Measurements from ENCODE around the gene FRMPD1. TPM values are rescaled to one million over a fixed set of nuclear protein-coding genes. Genes with fewer than 3 reads are reported as not detected.

FRMPD1 gene
- total RNA-seq, 1 experiment from 2014 or later = 0.26 TPM

DNA sequence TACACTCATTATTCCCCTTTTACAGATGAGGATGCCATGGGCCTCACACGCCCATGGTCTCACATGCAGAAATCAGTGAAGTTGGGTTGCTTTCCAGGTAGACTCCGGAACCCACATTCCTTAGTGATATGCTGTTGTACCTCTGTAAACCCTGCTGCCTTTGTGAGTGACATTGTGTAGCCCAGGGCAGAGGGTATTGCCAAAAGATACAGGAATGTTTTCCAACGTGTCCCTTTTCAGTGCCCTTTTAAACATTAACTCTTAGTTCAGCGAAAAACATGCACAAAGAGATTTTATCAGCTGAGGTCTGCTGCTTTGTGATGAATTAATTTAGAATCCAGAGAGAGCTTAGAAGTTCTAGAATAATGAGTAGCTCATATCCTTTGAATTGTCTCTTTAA is 64.5 kb downstream of the FRMPD1 start (continued):
- TF ChIP-seq, protein P1, sequence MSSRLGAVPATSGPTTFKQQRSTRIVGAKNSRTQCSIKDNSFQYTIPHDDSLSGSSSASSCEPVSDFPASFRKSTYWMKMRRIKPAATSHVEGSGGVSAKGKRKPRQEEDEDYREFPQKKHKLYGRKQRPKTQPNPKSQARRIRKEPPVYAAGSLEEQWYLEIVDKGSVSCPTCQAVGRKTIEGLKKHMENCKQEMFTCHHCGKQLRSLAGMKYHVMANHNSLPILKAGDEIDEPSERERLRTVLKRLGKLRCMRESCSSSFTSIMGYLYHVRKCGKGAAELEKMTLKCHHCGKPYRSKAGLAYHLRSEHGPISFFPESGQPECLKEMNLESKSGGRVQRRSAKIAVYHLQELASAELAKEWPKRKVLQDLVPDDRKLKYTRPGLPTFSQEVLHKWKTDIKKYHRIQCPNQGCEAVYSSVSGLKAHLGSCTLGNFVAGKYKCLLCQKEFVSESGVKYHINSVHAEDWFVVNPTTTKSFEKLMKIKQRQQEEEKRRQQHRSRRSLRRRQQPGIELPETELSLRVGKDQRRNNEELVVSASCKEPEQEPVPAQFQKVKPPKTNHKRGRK (CRISPR knock-in tag; IDR thresholded peaks at IDR 0.05; ENCODE audit: borderline replicate concordance) = no peak
- no peak for TF ChIP-seq SMAD4 (CRISPR knock-in tag; IDR thresholded peaks at IDR 0.05)
- TF ChIP-seq NFE2L1 (CRISPR knock-in tag; IDR thresholded peaks at IDR 0.05) = no peak
- TF ChIP-seq, protein P2, sequence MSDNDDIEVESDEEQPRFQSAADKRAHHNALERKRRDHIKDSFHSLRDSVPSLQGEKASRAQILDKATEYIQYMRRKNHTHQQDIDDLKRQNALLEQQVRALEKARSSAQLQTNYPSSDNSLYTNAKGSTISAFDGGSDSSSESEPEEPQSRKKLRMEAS (CRISPR knock-in tag; IDR thresholded peaks at IDR 0.05) = no peak
- TF ChIP-seq ESRRA (CRISPR knock-in tag; IDR thresholded peaks at IDR 0.05; ENCODE audit: borderline replicate concordance) = no peak
- TF ChIP-seq ETV6 (CRISPR knock-in tag; IDR thresholded peaks at IDR 0.05) = no peak
- TF ChIP-seq FOXK1 (CRISPR knock-in tag; IDR thresholded peaks at IDR 0.05) = no peak

DNA sequence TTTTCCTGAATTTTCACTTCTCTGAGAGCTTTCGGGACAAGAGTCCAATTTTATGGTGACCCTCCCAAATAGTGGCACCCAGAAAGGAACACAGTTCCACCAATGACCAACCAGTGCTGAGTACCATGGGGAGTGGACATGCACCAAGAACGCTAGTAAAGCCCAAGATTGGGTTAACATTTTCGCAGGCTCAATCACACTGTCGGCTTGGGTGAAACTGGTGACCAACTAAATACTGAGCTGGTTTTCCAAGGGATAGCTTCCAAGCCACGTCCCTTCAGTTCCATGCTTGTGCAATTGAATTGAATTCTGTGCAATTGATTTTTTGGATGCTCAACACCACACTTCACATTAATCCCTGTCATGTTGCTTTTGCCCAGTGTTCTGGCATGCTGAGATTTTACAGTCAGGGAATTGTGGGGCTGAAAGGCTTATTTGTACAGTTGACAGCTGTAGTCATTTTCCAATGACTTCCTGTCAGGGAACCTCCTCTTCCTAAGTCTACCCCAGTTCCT is 65.3 kb downstream of the FRMPD1 start:
- CTCF ChIA-PET = interaction anchor here (1.1 kb wide), 1 partner anchor 48 kb away, joined by 3 read pairs; no protein-coding TSS in a partner anchor
- no peak overlapping the region for H3K4me3 Mint-ChIP-seq

DNA sequence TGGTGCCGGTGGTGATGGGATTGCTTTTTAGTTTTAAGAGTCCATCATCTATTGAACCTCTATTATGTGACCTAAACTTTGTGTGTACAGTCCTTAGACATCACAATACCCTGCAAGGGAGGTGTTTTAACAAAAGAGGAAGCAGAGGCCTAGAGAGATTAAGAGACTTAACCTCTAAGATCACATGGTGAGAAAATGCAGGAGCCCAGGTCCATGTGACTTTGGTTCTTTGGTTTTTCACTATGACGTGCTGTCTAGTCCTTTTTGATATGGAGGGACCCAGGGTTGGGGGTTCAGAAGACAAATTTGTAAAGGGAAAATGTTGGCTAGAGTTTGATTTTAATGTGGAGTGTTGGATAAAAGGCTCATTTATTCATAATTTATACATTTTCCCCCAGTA is 68.8 kb downstream of the FRMPD1 start:
- H3K4me3 Mint-ChIP-seq = no peak overlapping the region
- H3K36me3 Mint-ChIP-seq = no peaks in the 10 kb centered on the region
- DNase-seq (ENCODE audit: low spot score) (no peak), ATAC-seq (no peak)
- POLR2A ChIA-PET = no interaction called here
- no peaks in the 10 kb centered on the region for H3K4me1 Mint-ChIP-seq
- CTCF ChIA-PET = no interaction called here
- no peaks in the 10 kb centered on the region for H3K27me3 Mint-ChIP-seq (ENCODE audit: low read depth)
- no peak overlapping the region for H3K27ac Mint-ChIP-seq
- H3K9me3 Mint-ChIP-seq = no peaks in the 10 kb centered on the region
- TF ChIP-seq NFE2L1 (CRISPR knock-in tag; IDR thresholded peaks at IDR 0.05) (no peak), GRHL2 (CRISPR knock-in tag; IDR thresholded peaks at IDR 0.05; ENCODE audit: insufficient replicate concordance, severe bottlenecking) (no peak), ZNF317 (CRISPR knock-in tag; IDR thresholded peaks at IDR 0.05; ENCODE audit: borderline replicate concordance, low read depth) (no peak), TEAD4 (CRISPR knock-in tag; IDR thresholded peaks at IDR 0.05) (no peak), TCF7 (CRISPR knock-in tag; IDR thresholded peaks at IDR 0.05; ENCODE audit: low read depth) (no peak), EMX1 (CRISPR knock-in tag; IDR thresholded peaks at IDR 0.05) (no peak), ZNF416 (CRISPR knock-in tag; IDR thresholded peaks at IDR 0.05) (no peak), JAZF1 (CRISPR knock-in tag; IDR thresholded peaks at IDR 0.05) (no peak)
- TF ChIP-seq, protein P3, sequence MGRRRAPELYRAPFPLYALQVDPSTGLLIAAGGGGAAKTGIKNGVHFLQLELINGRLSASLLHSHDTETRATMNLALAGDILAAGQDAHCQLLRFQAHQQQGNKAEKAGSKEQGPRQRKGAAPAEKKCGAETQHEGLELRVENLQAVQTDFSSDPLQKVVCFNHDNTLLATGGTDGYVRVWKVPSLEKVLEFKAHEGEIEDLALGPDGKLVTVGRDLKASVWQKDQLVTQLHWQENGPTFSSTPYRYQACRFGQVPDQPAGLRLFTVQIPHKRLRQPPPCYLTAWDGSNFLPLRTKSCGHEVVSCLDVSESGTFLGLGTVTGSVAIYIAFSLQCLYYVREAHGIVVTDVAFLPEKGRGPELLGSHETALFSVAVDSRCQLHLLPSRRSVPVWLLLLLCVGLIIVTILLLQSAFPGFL (CRISPR knock-in tag; IDR thresholded peaks at IDR 0.05; ENCODE audit: borderline replicate concordance) = no peak
- TF ChIP-seq, protein P1 (CRISPR knock-in tag; IDR thresholded peaks at IDR 0.05; ENCODE audit: borderline replicate concordance) = no peak
- TF ChIP-seq, protein P4, sequence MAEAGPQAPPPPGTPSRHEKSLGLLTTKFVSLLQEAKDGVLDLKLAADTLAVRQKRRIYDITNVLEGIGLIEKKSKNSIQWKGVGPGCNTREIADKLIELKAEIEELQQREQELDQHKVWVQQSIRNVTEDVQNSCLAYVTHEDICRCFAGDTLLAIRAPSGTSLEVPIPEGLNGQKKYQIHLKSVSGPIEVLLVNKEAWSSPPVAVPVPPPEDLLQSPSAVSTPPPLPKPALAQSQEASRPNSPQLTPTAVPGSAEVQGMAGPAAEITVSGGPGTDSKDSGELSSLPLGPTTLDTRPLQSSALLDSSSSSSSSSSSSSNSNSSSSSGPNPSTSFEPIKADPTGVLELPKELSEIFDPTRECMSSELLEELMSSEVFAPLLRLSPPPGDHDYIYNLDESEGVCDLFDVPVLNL (CRISPR knock-in tag; IDR thresholded peaks at IDR 0.05; ENCODE audit: borderline replicate concordance, low read depth) = no peak

More for the DNA sequence above, 65.3 kb downstream of the FRMPD1 start:
- POLR2A ChIA-PET = interaction anchor here (0.8 kb wide), 1 partner anchor 9 kb away, joined by 3 read pairs; no protein-coding TSS in a partner anchor
- no peaks in the 10 kb centered on the region; the same call in 1 of the 2 replicates for H3K27me3 Mint-ChIP-seq (ENCODE audit: low read depth)
- no peaks in the 10 kb centered on the region for H3K9me3 Mint-ChIP-seq
- ATAC-seq (no peak), DNase-seq (ENCODE audit: low spot score) (no peak)
- no peak overlapping the region for H3K27ac Mint-ChIP-seq
- TF ChIP-seq EMX1 (CRISPR knock-in tag; IDR thresholded peaks at IDR 0.05) = no peak
- TF ChIP-seq, protein P5, sequence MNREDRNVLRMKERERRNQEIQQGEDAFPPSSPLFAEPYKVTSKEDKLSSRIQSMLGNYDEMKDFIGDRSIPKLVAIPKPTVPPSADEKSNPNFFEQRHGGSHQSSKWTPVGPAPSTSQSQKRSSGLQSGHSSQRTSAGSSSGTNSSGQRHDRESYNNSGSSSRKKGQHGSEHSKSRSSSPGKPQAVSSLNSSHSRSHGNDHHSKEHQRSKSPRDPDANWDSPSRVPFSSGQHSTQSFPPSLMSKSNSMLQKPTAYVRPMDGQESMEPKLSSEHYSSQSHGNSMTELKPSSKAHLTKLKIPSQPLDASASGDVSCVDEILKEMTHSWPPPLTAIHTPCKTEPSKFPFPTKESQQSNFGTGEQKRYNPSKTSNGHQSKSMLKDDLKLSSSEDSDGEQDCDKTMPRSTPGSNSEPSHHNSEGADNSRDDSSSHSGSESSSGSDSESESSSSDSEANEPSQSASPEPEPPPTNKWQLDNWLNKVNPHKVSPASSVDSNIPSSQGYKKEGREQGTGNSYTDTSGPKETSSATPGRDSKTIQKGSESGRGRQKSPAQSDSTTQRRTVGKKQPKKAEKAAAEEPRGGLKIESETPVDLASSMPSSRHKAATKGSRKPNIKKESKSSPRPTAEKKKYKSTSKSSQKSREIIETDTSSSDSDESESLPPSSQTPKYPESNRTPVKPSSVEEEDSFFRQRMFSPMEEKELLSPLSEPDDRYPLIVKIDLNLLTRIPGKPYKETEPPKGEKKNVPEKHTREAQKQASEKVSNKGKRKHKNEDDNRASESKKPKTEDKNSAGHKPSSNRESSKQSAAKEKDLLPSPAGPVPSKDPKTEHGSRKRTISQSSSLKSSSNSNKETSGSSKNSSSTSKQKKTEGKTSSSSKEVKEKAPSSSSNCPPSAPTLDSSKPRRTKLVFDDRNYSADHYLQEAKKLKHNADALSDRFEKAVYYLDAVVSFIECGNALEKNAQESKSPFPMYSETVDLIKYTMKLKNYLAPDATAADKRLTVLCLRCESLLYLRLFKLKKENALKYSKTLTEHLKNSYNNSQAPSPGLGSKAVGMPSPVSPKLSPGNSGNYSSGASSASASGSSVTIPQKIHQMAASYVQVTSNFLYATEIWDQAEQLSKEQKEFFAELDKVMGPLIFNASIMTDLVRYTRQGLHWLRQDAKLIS (CRISPR knock-in tag; IDR thresholded peaks at IDR 0.05; ENCODE audit: borderline replicate concordance) = no peak
- TF ChIP-seq FOXJ3 (CRISPR knock-in tag; IDR thresholded peaks at IDR 0.05; ENCODE audit: borderline replicate concordance) = no peak
- TF ChIP-seq NFYB (CRISPR knock-in tag; conservative IDR thresholded peaks at IDR 0.05; ENCODE audit: low read depth) = no peak
- no peak for TF ChIP-seq CBFB (CRISPR knock-in tag; IDR thresholded peaks at IDR 0.05; ENCODE audit: low read depth)
- TF ChIP-seq TEAD1 (CRISPR knock-in tag; IDR thresholded peaks at IDR 0.05) = no peak
- no peak for TF ChIP-seq IRF2 (CRISPR knock-in tag; IDR thresholded peaks at IDR 0.05; ENCODE audit: borderline replicate concordance, low read depth)
- no peaks in the 10 kb centered on the region for H3K36me3 Mint-ChIP-seq
- no peaks in the 10 kb centered on the region for H3K4me1 Mint-ChIP-seq
